H9 (cell line): ENCODE results near the gene XRN2. TPM values are rescaled to one million over a fixed set of nuclear protein-coding genes. Genes with fewer than 3 reads are reported as not detected.

Source experiments
- DNase-seq: peaks from one replicate; pipeline ENCODE4 v3.0.0-alpha.2; 2017
- H2AFZ ChIP-seq: one replicate; pipeline ENCODE4 v1.6.1; 2013; ENCODE audit warnings: mild to moderate bottlenecking, low read length, control low read depth, moderate library complexity
- H2AK5ac ChIP-seq: 2 replicates; pipeline ENCODE4 v1.6.1; 2013; ENCODE audit warnings: low read length, control low read depth, mixed read lengths; ENCODE audit not compliant: insufficient read length
- H2BK120ac ChIP-seq: one replicate; pipeline ENCODE4 v1.6.1; 2013; ENCODE audit warnings: low read depth, mild to moderate bottlenecking, low read length, control low read depth, inconsistent platforms; ENCODE audit not compliant: poor library complexity, severe bottlenecking
- H2BK12ac ChIP-seq: 2 replicates; pipeline ENCODE4 v1.6.1; 2013; ENCODE audit warnings: low read length, control low read depth, mixed read lengths, low read depth; ENCODE audit not compliant: insufficient read length
- H2BK15ac ChIP-seq: 2 replicates; pipeline ENCODE4 v1.6.1; 2013; ENCODE audit warnings: low read depth, low read length, control low read depth
- H2BK20ac ChIP-seq: one replicate; pipeline ENCODE4 v1.6.1; 2013; ENCODE audit warnings: low read depth, mild to moderate bottlenecking, low read length, control low read depth, inconsistent platforms; ENCODE audit not compliant: poor library complexity, severe bottlenecking
- H2BK5ac ChIP-seq: 2 replicates; pipeline ENCODE4 v1.6.1; 2013; ENCODE audit warnings: low read length, control low read depth, mixed read lengths; ENCODE audit not compliant: insufficient read length
- H3K14ac ChIP-seq: 2 replicates; pipeline ENCODE4 v1.6.1; 2013; ENCODE audit warnings: low read length, control low read depth; ENCODE audit not compliant: insufficient read depth
- H3K18ac ChIP-seq: 2 replicates; pipeline ENCODE4 v1.6.1; 2013; ENCODE audit warnings: low read depth, mild to moderate bottlenecking, mixed read lengths, low read length, control low read depth; ENCODE audit not compliant: insufficient read length
- H3K23ac ChIP-seq: 2 replicates; pipeline ENCODE4 v1.6.1; 2013; ENCODE audit warnings: low read length, control low read depth, mixed read lengths, low read depth; ENCODE audit not compliant: insufficient read length
- H3K23me2 ChIP-seq: 2 replicates; pipeline ENCODE4 v1.6.1; 2013; ENCODE audit warnings: low read depth, mild to moderate bottlenecking, mixed read lengths, low read length, control low read depth; ENCODE audit not compliant: insufficient read length, poor library complexity, severe bottlenecking
- H3K27ac ChIP-seq: 2 replicates; pipeline ENCODE4 v1.5.1; 2013; ENCODE audit warnings: low read length, control low read depth, mixed read lengths, low read depth; ENCODE audit not compliant: insufficient read length
- H3K27me3 ChIP-seq: 2 replicates; pipeline ENCODE4 v1.6.1; 2013; ENCODE audit warnings: low read length, control low read depth, inconsistent platforms; ENCODE audit not compliant: insufficient read depth
- H3K4ac ChIP-seq: 2 replicates; pipeline ENCODE4 v1.6.1; 2013; ENCODE audit warnings: low read depth, mild to moderate bottlenecking, control low read depth, inconsistent platforms, low read length, moderate library complexity
- H3K4me1 ChIP-seq: 2 replicates; pipeline ENCODE4 v1.6.1; 2013; ENCODE audit warnings: low read length, control low read depth, inconsistent platforms; ENCODE audit not compliant: insufficient read depth
- H3K4me2 ChIP-seq: 2 replicates; pipeline ENCODE4 v1.6.1; 2013; ENCODE audit warnings: low read length, control low read depth, mixed read lengths; ENCODE audit not compliant: insufficient read length, insufficient read depth
- H3K56ac ChIP-seq: 2 replicates; pipeline ENCODE4 v1.6.1; 2013; ENCODE audit warnings: low read depth, mild to moderate bottlenecking, mixed read lengths, low read length, control low read depth; ENCODE audit not compliant: insufficient read length
- H3K79me1 ChIP-seq: 2 replicates; pipeline ENCODE4 v1.6.1; 2013; ENCODE audit warnings: low read depth, mild to moderate bottlenecking, moderate library complexity, low read length, control low read depth, inconsistent platforms; ENCODE audit not compliant: insufficient read depth, poor library complexity, severe bottlenecking
- H3K79me2 ChIP-seq: 2 replicates; pipeline ENCODE4 v1.6.1; 2013; ENCODE audit warnings: low read length, control low read depth, inconsistent platforms; ENCODE audit not compliant: insufficient read depth
- H3K9ac ChIP-seq: 2 replicates; pipeline ENCODE4 v1.6.1; 2013; ENCODE audit warnings: low read length, control low read depth, mixed read lengths; ENCODE audit not compliant: insufficient read length; ENCODE audit errors: extremely low read depth
- H3K9me3 ChIP-seq: one replicate; pipeline ENCODE4 v1.6.1; 2013; ENCODE audit warnings: low read depth, low read length, inconsistent platforms; ENCODE audit not compliant: control insufficient read depth
- H3T11ph ChIP-seq: one replicate; pipeline ENCODE4 v1.6.1; 2013; ENCODE audit warnings: mild to moderate bottlenecking, low read length, control low read depth, inconsistent platforms
- H4K20me1 ChIP-seq: one replicate; pipeline ENCODE4 v1.6.1; 2013; ENCODE audit not compliant: control insufficient read depth, insufficient read length, insufficient read depth
- H4K5ac ChIP-seq: 2 replicates; pipeline ENCODE4 v1.6.1; 2013; ENCODE audit warnings: low read depth, mild to moderate bottlenecking, mixed read lengths, low read length, control low read depth; ENCODE audit not compliant: insufficient read length
- H4K8ac ChIP-seq: replicated peaks from 2 replicates; pipeline ENCODE4 v1.6.1; 2013; ENCODE audit warnings: low read length, control low read depth, mixed read lengths, low read depth; ENCODE audit not compliant: insufficient read length
- H4K91ac ChIP-seq: 2 replicates; pipeline ENCODE4 v1.6.1; 2013; ENCODE audit warnings: low read depth, mild to moderate bottlenecking, moderate library complexity, mixed read lengths, low read length, control low read depth; ENCODE audit not compliant: insufficient read length
- H3K27ac Mint-ChIP-seq, 3 experiments: 2 replicates in 2 of 3; 3 replicates in 1 of 3; pipeline ENCODE4 v1.8.0; 2020 to 2021; ENCODE audit warnings: mixed read lengths in 3 of 3, mild to moderate bottlenecking in 1 of 3, moderate library complexity in 1 of 3
- H3K27me3 Mint-ChIP-seq: 2 replicates; pipeline ENCODE4 v1.8.0; 2021; ENCODE audit warnings: low read depth, mild to moderate bottlenecking, moderate library complexity, mixed read lengths
- H3K36me3 Mint-ChIP-seq, 3 experiments: 2 replicates in 2 of 3; 3 replicates in 1 of 3; pipeline ENCODE4 v1.8.0; 2020 to 2021; ENCODE audit warnings: low read depth in 3 of 3, mixed read lengths in 3 of 3; ENCODE audit not compliant: insufficient read depth in 1 of 3
- H3K4me1 Mint-ChIP-seq, 2 experiments: 2 replicates each; pipeline ENCODE4 v1.8.0; 2020; ENCODE audit warnings: mixed read lengths in 2 of 2
- H3K4me3 Mint-ChIP-seq, 2 experiments: 2 replicates in 1 of 2; 3 replicates in 1 of 2; pipeline ENCODE4 v1.8.0; 2020 to 2021; ENCODE audit warnings: mild to moderate bottlenecking in 2 of 2, mixed read lengths in 2 of 2, moderate library complexity in 1 of 2
- H3K9me3 Mint-ChIP-seq, 2 experiments: 2 replicates in 1 of 2; 3 replicates in 1 of 2; pipeline ENCODE4 v1.8.0; 2020; ENCODE audit warnings: mild to moderate bottlenecking in 2 of 2, mixed read lengths in 2 of 2, moderate library complexity in 1 of 2
- WGBS: extraction: QIAGEN DNeasy Blood & Tissue Kit; methylation state at CpG from one replicate; pipeline ENCODE4 v1.1.7; 2013; ENCODE audit warnings: missing lambda C conversion rate, low lambda C conversion rate, mixed read lengths; ENCODE audit not compliant: insufficient read length; ENCODE audit errors: extremely low coverage; 5-methylcytosine and 5-hydroxymethylcytosine counted together
- total RNA-seq: library from RNA; stranded (reverse); gene quantifications from 2 replicates; pipeline ENCODE4 v1.2.1, GENCODE V29; 2021
- TF ChIP-seq, protein P1 (sequence below): fragments of 200-600 bp; sonication (generic); conservative IDR thresholded peaks from 3 replicates; pipeline ENCODE4 v1.8.0; 2021; ENCODE audit warnings: antibody characterized with exemption, mild to moderate bottlenecking

The XRN2 gene
- total RNA-seq, 1 experiment from 2014 or later: 96.7 TPM

DNA sequence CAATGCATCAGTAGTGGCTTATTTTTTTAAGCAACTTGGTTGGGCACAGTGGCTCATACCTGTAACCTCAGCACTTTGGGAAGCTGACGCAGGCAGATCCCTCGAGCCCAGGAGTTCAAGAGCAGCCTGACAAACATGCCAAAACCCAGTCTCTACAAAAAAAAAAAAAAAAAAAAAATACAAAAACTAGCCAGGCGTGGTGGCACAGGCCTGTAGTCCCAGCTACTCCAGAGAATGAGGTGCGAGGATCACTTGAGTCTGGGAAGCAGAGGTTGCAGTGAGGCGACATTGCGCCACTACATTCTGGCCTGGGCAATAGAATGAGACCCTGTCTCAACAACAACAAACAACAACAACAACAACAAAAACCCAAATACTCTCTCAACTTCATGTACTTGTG is 44.7 kb upstream of the XRN2 start:
- Histone ChIP-seq H2BK15ac (no peak overlapping the region), H3K14ac (no peak overlapping the region), H3K9ac (no peak overlapping the region), H3K18ac (no peak overlapping the region), H2BK20ac (no peak overlapping the region), H3K79me1 (no peaks in the 10 kb centered on the region), H3K27me3 (no peaks in the 10 kb centered on the region; the same call in 1 of the 2 replicates), H4K91ac (no peak overlapping the region), H3T11ph (no peak overlapping the region), H3K4me2 (no peak overlapping the region), H3K56ac (no peak overlapping the region), H2AK5ac (no peak overlapping the region), H3K4me1 (no peaks in the 10 kb centered on the region), H3K27ac (no peak overlapping the region), H2AFZ (no peak overlapping the region), H3K9me3 (no peaks in the 10 kb centered on the region), H3K4ac (no peak overlapping the region), H2BK120ac (no peak overlapping the region), H3K23ac (no peak overlapping the region), H4K20me1 (no peaks in the 10 kb centered on the region), H2BK12ac (no peak overlapping the region), H3K23me2 (no peaks in the 10 kb centered on the region), H3K79me2 (no peaks in the 10 kb centered on the region), H4K5ac (no peak overlapping the region), H4K8ac (no peak overlapping the region), H2BK5ac (no peak overlapping the region)
- Mint-ChIP-seq H3K4me3 (no peak overlapping the region), H3K27me3 (no peaks in the 10 kb centered on the region; the same call in 1 of the 2 replicates), H3K9me3 (no peaks in the 10 kb centered on the region; a peak in 1 of 5 replicates), H3K36me3 (no peaks in the 10 kb centered on the region; a peak in 1 of 7 replicates), H3K4me1 (no peaks in the 10 kb centered on the region), H3K27ac (no peak overlapping the region)
- TF ChIP-seq, protein P1, sequence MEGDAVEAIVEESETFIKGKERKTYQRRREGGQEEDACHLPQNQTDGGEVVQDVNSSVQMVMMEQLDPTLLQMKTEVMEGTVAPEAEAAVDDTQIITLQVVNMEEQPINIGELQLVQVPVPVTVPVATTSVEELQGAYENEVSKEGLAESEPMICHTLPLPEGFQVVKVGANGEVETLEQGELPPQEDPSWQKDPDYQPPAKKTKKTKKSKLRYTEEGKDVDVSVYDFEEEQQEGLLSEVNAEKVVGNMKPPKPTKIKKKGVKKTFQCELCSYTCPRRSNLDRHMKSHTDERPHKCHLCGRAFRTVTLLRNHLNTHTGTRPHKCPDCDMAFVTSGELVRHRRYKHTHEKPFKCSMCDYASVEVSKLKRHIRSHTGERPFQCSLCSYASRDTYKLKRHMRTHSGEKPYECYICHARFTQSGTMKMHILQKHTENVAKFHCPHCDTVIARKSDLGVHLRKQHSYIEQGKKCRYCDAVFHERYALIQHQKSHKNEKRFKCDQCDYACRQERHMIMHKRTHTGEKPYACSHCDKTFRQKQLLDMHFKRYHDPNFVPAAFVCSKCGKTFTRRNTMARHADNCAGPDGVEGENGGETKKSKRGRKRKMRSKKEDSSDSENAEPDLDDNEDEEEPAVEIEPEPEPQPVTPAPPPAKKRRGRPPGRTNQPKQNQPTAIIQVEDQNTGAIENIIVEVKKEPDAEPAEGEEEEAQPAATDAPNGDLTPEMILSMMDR: no peak
- no peak for DNase-seq
- no CpG with 5 or more reads among the region's 6 CpGs for WGBS
